Peyer's patch (tissue), 4 donors: ENCODE measurements around the gene CMPK2. TPM values are rescaled to one million over a fixed set of nuclear protein-coding genes. Genes with fewer than 3 reads are reported as not detected.
"Not testable (repeated sequence)": the region's sequence is repeated elsewhere in the genome, so short reads cannot be mapped to it uniquely, and the experiment has no call there.

ENCODE experiments used
- DNase-seq, 3 donors: peaks; one replicate each; pipeline ENCODE4 v3.0.0-alpha.2; 2017 to 2019
- H3K27ac ChIP-seq, 4 donors: fragments of 200-600 bp; sonication (generic); one replicate each; pipeline ENCODE4 v1.5.1; 2016 to 2019
- H3K27me3 ChIP-seq, 2 donors: fragments of 200-600 bp; sonication (generic); one replicate each; pipeline ENCODE4 v1.5.1; 2019
- H3K36me3 ChIP-seq, 3 donors: fragments of 200-600 bp; sonication (generic); one replicate each; pipeline ENCODE4 v1.5.1; 2016 to 2019
- H3K4me1 ChIP-seq, 4 donors: fragments of 200-600 bp; sonication (generic); one replicate each; pipeline ENCODE4 v1.5.1; 2016 to 2019
- H3K4me3 ChIP-seq, 4 donors: fragments of 200-600 bp; sonication (generic); 1 replicate in 3 of 4; 2 replicates in 1 of 4; pipeline ENCODE4 v1.5.1; 2016 to 2019; ENCODE audit warnings: mild to moderate bottlenecking in 1 of 4
- H3K9me3 ChIP-seq, 4 donors: fragments of 200-600 bp; sonication (generic); one replicate each; pipeline ENCODE4 v1.5.1; 2016 to 2019; ENCODE audit warnings: mild to moderate bottlenecking in 1 of 4
- CTCF ChIP-seq, 6 experiments: fragments of 450-650 bp in 4 of 6; fragments of 200-600 bp in 2 of 6; sonication (generic) in 1 of 6; IDR thresholded peaks; one replicate each; pipeline ENCODE4 v1.5.1; 2017 to 2019; ENCODE audit warnings: antibody characterized with exemption in 6 of 6, mild to moderate bottlenecking in 3 of 6, moderate library complexity in 1 of 6
- POLR2A ChIP-seq, 2 donors: fragments of 450-650 bp; IDR thresholded peaks; one replicate each; pipeline ENCODE4 v1.5.1; 2017; ENCODE audit warnings: antibody characterized with exemption in 2 of 2, mild to moderate bottlenecking in 2 of 2, moderate library complexity in 2 of 2
- total RNA-seq, 4 donors: library from RNA; depleted of rRNA; stranded (reverse); fragments of >200 nt; gene quantifications; one replicate each; pipeline ENCODE4 v1.1.0, GENCODE V29; 2016

Gene CMPK2
- total RNA-seq, 4 donors from 2014 or later: 7.4 to 13.2 (median 11.4) TPM

DNA sequence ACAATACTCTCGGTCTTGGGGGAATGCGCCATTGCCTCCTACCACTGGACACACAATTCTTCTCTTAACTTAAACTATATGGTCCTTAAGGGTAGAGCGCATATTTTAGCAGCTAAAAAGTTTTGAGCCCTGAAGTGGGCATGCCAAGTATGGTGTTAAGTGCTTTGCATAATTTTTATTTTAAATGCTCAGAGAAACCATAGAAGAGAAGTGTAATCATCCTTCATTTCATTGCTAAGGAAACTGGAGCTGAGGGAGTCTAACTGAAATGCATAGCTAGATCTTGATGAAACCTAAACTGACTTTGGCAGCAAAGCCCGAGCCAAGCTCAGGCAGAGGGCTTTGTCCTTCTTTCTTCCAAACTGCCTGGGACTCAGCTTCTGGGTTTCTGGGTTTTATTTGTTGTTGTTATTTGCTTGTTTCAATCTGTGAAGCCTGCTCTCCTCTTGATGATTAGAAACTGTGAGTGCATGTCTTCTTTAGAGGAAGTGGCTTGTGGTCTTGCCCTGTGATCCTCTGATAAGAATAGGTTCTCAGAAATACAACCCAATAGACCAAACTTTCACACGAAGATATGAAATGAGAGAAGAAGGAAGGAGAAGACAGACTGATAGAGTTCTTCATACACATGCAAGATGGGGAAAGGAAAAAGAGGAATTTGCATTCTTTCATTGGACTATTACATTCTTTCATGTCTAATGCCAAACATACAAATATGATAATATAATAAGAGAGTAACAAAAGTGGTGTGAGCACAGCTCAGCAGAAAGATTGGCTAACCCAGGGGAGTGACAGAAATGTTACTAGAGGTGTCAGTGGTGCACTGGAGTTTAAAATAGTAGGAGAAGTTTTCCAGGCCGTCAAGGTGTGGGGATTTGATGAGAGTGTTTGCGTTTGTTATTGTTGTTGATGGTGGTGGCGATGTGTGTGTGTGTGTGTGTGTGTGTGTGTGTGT lies 44.0 kb upstream of the CMPK2 start:
- H3K36me3 ChIP-seq: no peaks in the 10 kb centered on the region
- peak in 1 of 3 donors; percentile 72 for DNase-seq
- no peaks in the 10 kb centered on the region for H3K27me3 ChIP-seq
- H3K27ac ChIP-seq: peak overlapping the region in 3 of 4 donors; percentile 44 to 57 (median 45)
- no peak overlapping the region for H3K4me3 ChIP-seq
- H3K9me3 ChIP-seq: no peaks in the 10 kb centered on the region
- TF ChIP-seq CTCF (IDR thresholded peaks at IDR 0.05) (no peak), POLR2A (IDR thresholded peaks at IDR 0.05) (no peak)
- peaks cover 0 to 6% (median 2%) of the 10 kb centered on the region in 4 donors for H3K4me1 ChIP-seq

- no peaks in the 10 kb centered on the region for H3K36me3 ChIP-seq
- DNase-seq: no peak
Observed at GRCh38 chr2:6908291-6908690, 42.6 kb upstream of the CMPK2 start.

DNA sequence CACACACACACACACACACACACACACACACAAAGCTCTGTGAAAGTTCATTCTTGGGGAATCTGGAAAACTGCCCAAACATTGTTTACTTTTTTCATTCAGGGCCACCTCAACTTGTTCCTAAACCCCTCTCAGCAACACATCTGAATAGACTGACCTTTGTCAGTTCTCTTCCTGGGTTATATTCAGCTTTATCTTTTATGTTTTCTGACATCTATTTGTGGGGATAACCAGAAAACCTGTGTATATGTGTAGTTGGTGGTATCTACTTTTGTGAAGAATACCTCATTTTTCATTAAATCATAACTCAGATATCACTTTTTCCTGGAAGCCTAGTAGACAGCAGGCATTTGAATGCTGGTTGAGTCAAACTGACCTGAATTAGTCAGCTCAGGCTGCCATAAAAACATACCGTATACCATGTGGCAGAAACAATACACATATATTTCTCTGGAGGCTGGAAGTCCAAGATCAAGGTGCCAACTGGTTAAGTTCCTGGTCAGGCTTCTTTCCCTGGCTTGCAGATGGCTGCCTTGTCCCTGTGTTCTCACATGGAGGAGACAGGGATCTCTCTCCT lies 40.5 kb upstream of the CMPK2 start:
- TF ChIP-seq CTCF (IDR thresholded peaks at IDR 0.05) (no peak), POLR2A (IDR thresholded peaks at IDR 0.05) (no peak)
- no peak for DNase-seq
- Histone ChIP-seq H3K4me3 (no peak overlapping the region), H3K4me1 (peaks cover 0 to 6% (median 2%) of the 10 kb centered on the region in 4 donors), H3K27ac (no peak overlapping the region), H3K27me3 (no peaks in the 10 kb centered on the region), H3K36me3 (no peaks in the 10 kb centered on the region), H3K9me3 (no peaks in the 10 kb centered on the region)

More at GRCh38 chr2:6908291-6908690, 42.6 kb upstream of the CMPK2 start:
- H3K9me3 ChIP-seq: no peaks in the 10 kb centered on the region
- TF ChIP-seq CTCF (IDR thresholded peaks at IDR 0.05): no peak
- no peak for TF ChIP-seq POLR2A (IDR thresholded peaks at IDR 0.05)
- no peak overlapping the region for H3K4me3 ChIP-seq
- H3K4me1 ChIP-seq: peaks cover 0 to 6% (median 2%) of the 10 kb centered on the region in 4 donors
- H3K27ac ChIP-seq: peak overlapping the region in 1 of 4 donors; percentile 44
- no peaks in the 10 kb centered on the region for H3K27me3 ChIP-seq

GRCh38 chr2:6905668-6906067 lies 40.0 kb upstream of the CMPK2 start:
- H3K4me3 ChIP-seq: no peak overlapping the region
- H3K36me3 ChIP-seq: no peaks in the 10 kb centered on the region
- no peak overlapping the region for H3K27ac ChIP-seq
- H3K27me3 ChIP-seq: no peaks in the 10 kb centered on the region
- H3K9me3 ChIP-seq: no peaks in the 10 kb centered on the region
- DNase-seq: no peak
- TF ChIP-seq POLR2A (IDR thresholded peaks at IDR 0.05): no peak
- TF ChIP-seq CTCF (IDR thresholded peaks at IDR 0.05): no peak
- H3K4me1 ChIP-seq: peaks cover 0 to 5% (median 2%) of the 10 kb centered on the region in 4 donors

GRCh38 chr2:6902581-6902980 lies 36.9 kb upstream of the CMPK2 start:
- H3K9me3 ChIP-seq, H3K27me3 ChIP-seq, DNase-seq, H3K36me3 ChIP-seq, H3K4me3 ChIP-seq, H3K27ac ChIP-seq, H3K4me1 ChIP-seq: not testable (repeated sequence)
